Heart left ventricle (tissue), 13 donors: ENCODE measurements around the gene GJB5.

Experiments used
- POLR2A ChIP-seq, 2 donors: fragments of 450-650 bp; IDR thresholded peaks; one replicate each; pipeline ENCODE4 v1.6.1; 2017; ENCODE audit warnings: antibody characterized with exemption in 2 of 2, mild to moderate bottlenecking in 2 of 2, moderate library complexity in 2 of 2
- TF ChIP-seq, protein P1 (sequence below), 12 donors: fragments of 200-600 bp; sonication (generic) in 4 of 12; IDR thresholded peaks; one replicate each; pipeline versions ENCODE4 v1.5.0 to v1.8.0; 2018 to 2022; ENCODE audit warnings: antibody characterized with exemption in 12 of 12, mild to moderate bottlenecking in 5 of 12
- donor health status: ischemic (EF 13 %, LVEDD 7.1; RV severe dilation, severe dysfunction).
- donor health status: DM: no; HTN: yes; CAD: no.
- donor health status: DM: no; HTN: no; CAD: no.
- donor health status: ischemic (EF 25% LVEDD 6.9; RV normal size, moderate dysfunction).
- donor health status: ischemic (EF 25% LVEDD 5.7; RV mildly dilated, moderate dysfunction).
- donor health status: ischemic (EF 35%, LVEDD 5.7; RV mildly dilated, moderate dysfunction).
- donor health status: nonischemic (EF 11% LVEDD 7.7; RV severe dilation, severe dysfunction).
- donor health status: DM: yes; HTN: yes; CAD: no.
- donor health status: PGD.
- donor health status: ischemic (EF 29% LVEDD 5.4; RV normal size, mild dysfunction).
- donor health status: nonischemic (EF 23%, LVEDD 6.1; RV moderate dilation, normal function).

DNA sequence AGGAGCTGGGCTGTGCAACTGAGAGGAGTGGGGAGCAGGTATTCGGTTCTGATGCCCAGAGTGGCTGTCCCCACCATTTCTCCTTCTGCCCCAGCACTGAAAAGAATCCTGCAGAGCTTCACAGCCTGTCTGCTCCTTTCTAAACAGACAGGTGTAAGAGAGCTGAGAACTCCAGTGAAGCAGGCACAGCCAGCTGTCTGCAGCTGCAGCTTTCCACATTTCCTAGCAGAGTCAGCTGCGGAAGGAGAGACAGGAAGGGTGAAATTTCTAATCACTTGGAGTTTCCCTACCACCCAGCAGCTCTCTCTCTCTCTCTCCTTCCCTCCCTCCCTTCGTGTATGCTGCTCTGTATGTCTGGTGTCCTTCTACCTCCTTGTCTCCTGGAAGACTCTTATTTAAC lies 40.5 kb upstream of the GJB5 start:
- TF ChIP-seq, protein P1, sequence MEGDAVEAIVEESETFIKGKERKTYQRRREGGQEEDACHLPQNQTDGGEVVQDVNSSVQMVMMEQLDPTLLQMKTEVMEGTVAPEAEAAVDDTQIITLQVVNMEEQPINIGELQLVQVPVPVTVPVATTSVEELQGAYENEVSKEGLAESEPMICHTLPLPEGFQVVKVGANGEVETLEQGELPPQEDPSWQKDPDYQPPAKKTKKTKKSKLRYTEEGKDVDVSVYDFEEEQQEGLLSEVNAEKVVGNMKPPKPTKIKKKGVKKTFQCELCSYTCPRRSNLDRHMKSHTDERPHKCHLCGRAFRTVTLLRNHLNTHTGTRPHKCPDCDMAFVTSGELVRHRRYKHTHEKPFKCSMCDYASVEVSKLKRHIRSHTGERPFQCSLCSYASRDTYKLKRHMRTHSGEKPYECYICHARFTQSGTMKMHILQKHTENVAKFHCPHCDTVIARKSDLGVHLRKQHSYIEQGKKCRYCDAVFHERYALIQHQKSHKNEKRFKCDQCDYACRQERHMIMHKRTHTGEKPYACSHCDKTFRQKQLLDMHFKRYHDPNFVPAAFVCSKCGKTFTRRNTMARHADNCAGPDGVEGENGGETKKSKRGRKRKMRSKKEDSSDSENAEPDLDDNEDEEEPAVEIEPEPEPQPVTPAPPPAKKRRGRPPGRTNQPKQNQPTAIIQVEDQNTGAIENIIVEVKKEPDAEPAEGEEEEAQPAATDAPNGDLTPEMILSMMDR (IDR thresholded peaks at IDR 0.05) = no peak
- no peak for TF ChIP-seq POLR2A (IDR thresholded peaks at IDR 0.05)
